ENCODE results near the gene CSH1. TPM values are rescaled to one million over a fixed set of nuclear protein-coding genes. Genes with fewer than 3 reads are reported as not detected.
A peak's percentile ranks its signal among the peaks of the same experiment; 100 is the strongest.

The CSH1 gene
- total and polyA plus RNA-seq, 11 donors = not detected

GRCh38 chr17:63934183-63935112 is 38.1 kb upstream of the CSH1 start:
- no peak for ATAC-seq
- intact Hi-C loops (cut with DNase I) = loop anchor here in 1 of 10 donors (5.0 kb wide), 1 partner anchor 48 kb away; no protein-coding TSS in a partner anchor
- no peaks in the 10 kb centered on the region for H3K9me3 ChIP-seq
- 85 to 88% (median 86%) methylated on average over 20 to 21 of the region's 21 CpGs for WGBS, 4 donors
- no peak overlapping the region for H3K4me3 ChIP-seq
- no peak for TF ChIP-seq POLR2A (IDR thresholded peaks at IDR 0.05)
- no peak for TF ChIP-seq CTCF (IDR thresholded peaks at IDR 0.05)
- H3K27me3 ChIP-seq = no peaks in the 10 kb centered on the region
- no peak for DNase-seq
- H3K27ac ChIP-seq = no peak overlapping the region
- H3K36me3 ChIP-seq = no peaks in the 10 kb centered on the region
- peaks cover 0 to 25% (median 14%) of the 10 kb centered on the region in 12 donors for H3K4me1 ChIP-seq

GRCh38 chr17:63933598-63933997 is 37.2 kb upstream of the CSH1 start:
- Histone ChIP-seq H3K4me3 (no peak overlapping the region), H3K27me3 (no peaks in the 10 kb centered on the region)
- ATAC-seq = no peak

GRCh38 chr17:63932721-63933120 is 36.3 kb upstream of the CSH1 start:
- DNase-seq = no peak
- no peaks in the 10 kb centered on the region for H3K36me3 ChIP-seq
- H3K27me3 ChIP-seq = no peaks in the 10 kb centered on the region
- intact Hi-C loops (cut with DNase I) = loop anchor here in 1 of 10 donors (5.0 kb wide), 1 partner anchor 50 kb away; no protein-coding TSS in a partner anchor
- H3K4me1 ChIP-seq = peaks cover 0 to 25% (median 14%) of the 10 kb centered on the region in 12 donors
- H3K27ac ChIP-seq = peak overlapping the region in 5 of 12 donors; percentile 53 to 84 (median 76)
- 87 to 98% (median 90%) methylated on average over 4 of the region's 4 CpGs for WGBS, 4 donors
- H3K4me3 ChIP-seq = peak overlapping the region in 1 of 12 donors; percentile 51
- no peak for ATAC-seq
- H3K9me3 ChIP-seq = no peaks in the 10 kb centered on the region
- TF ChIP-seq POLR2A (IDR thresholded peaks at IDR 0.05) (no peak), CTCF (IDR thresholded peaks at IDR 0.05) (no peak)

More at GRCh38 chr17:63933598-63933997, 37.2 kb upstream of the CSH1 start:
- TF ChIP-seq POLR2A (IDR thresholded peaks at IDR 0.05) (no peak), CTCF (IDR thresholded peaks at IDR 0.05) (no peak)
- H3K27ac ChIP-seq = no peak overlapping the region
- peaks cover 0 to 25% (median 14%) of the 10 kb centered on the region in 12 donors for H3K4me1 ChIP-seq
- H3K9me3 ChIP-seq = no peaks in the 10 kb centered on the region
- no peaks in the 10 kb centered on the region for H3K36me3 ChIP-seq
- intact Hi-C loops (cut with DNase I) = loop anchor here in 1 of 10 donors (5.0 kb wide), 1 partner anchor 49 kb away; no protein-coding TSS in a partner anchor
- no peak for DNase-seq
- WGBS, 4 donors = 90 to 96% (median 92%) methylated on average over 8 of the region's 8 CpGs

GRCh38 chr17:63931981-63932561 is 35.7 kb upstream of the CSH1 start, which contains the start of gene CD79B:
Gene CD79B, minus strand, starts transcription at chr17:63932331. Its CDS starts 70 bp downstream, at chr17:63932261.
- H3K4me1 ChIP-seq = peaks cover 0 to 25% (median 14%) of the 10 kb centered on the region in 12 donors
- TF ChIP-seq CTCF (IDR thresholded peaks at IDR 0.05) (no peak), POLR2A (IDR thresholded peaks at IDR 0.05) (no peak)
- no peaks in the 10 kb centered on the region for H3K9me3 ChIP-seq
- H3K27ac ChIP-seq = peak within 1 kb of the TSS; percentile 53 to 84 (median 74)
- WGBS, 4 donors = 48 to 79% (median 53%) methylated on average over 12 to 19 of the region's 19 CpGs
- DNase-seq (no peak), ATAC-seq (peak in 2 of 4 donors; percentile 23 to 25)
- H3K4me3 ChIP-seq = peak within 1 kb of the TSS in 11 of 12 donors; percentile 16 to 51 (median 34)
- intact Hi-C loops (cut with DNase I) = loop anchor here in 1 of 10 donors (5.0 kb wide), 1 partner anchor 50 kb away; no protein-coding TSS in a partner anchor
- no peaks in the 10 kb centered on the region for H3K27me3 ChIP-seq
- H3K36me3 ChIP-seq = no peaks in the 10 kb centered on the region
